ENCODE results near the gene POC1A.

POC1A gene

GRCh38 chr3:52150860-52151259, 3.4 kb downstream of the POC1A start:
- no peak for DNase-seq (ENCODE audit: low spot score)

GRCh38 chr3:52150357-52150756, 3.9 kb downstream of the POC1A start:
- no peak for DNase-seq (ENCODE audit: low spot score)

- DNase-seq (ENCODE audit: low spot score): no peak
Measured at GRCh38 chr3:52149726-52150125, 4.5 kb downstream of the POC1A start.

GRCh38 chr3:52149021-52149420, 5.2 kb downstream of the POC1A start:
- no peak for DNase-seq (ENCODE audit: low spot score)

GRCh38 chr3:52147804-52148203, 6.4 kb downstream of the POC1A start:
- no peak for DNase-seq (ENCODE audit: low spot score)

- DNase-seq (ENCODE audit: low spot score): no peak
Measured at GRCh38 chr3:52146811-52147210, 7.4 kb downstream of the POC1A start.

- DNase-seq (ENCODE audit: low spot score): no peak
Measured at GRCh38 chr3:52146189-52146588, 8.0 kb downstream of the POC1A start.

- DNase-seq (ENCODE audit: low spot score): no peak
Measured at GRCh38 chr3:52145736-52146110, 8.5 kb downstream of the POC1A start.

GRCh38 chr3:52144796-52145735, 9.2 kb downstream of the POC1A start:
- no peak for DNase-seq (ENCODE audit: low spot score)

GRCh38 chr3:52144034-52144795, 10.0 kb downstream of the POC1A start:
- DNase-seq (ENCODE audit: low spot score): peak; percentile 89

- DNase-seq (ENCODE audit: low spot score): no peak
Measured at GRCh38 chr3:52143616-52144015, 10.6 kb downstream of the POC1A start.

GRCh38 chr3:52143156-52143555, 11.1 kb downstream of the POC1A start:
- no peak for DNase-seq (ENCODE audit: low spot score)

GRCh38 chr3:52141751-52142150, 12.5 kb downstream of the POC1A start:
- DNase-seq (ENCODE audit: low spot score): no peak

GRCh38 chr3:52140769-52141168, 13.5 kb downstream of the POC1A start:
- DNase-seq (ENCODE audit: low spot score): no peak

GRCh38 chr3:52140000-52140399, 14.2 kb downstream of the POC1A start:
- no peak for DNase-seq (ENCODE audit: low spot score)

GRCh38 chr3:52137311-52137710, 16.9 kb downstream of the POC1A start:
- DNase-seq (ENCODE audit: low spot score): no peak

- DNase-seq (ENCODE audit: low spot score): no peak
Measured at GRCh38 chr3:52136513-52136912, 17.7 kb downstream of the POC1A start.

- DNase-seq (ENCODE audit: low spot score): no peak
Measured at GRCh38 chr3:52135332-52135731, 18.9 kb downstream of the POC1A start.

- DNase-seq (ENCODE audit: low spot score): no peak
Measured at GRCh38 chr3:52134761-52135160, 19.5 kb downstream of the POC1A start.

- no peak for DNase-seq (ENCODE audit: low spot score)
Measured at GRCh38 chr3:52132930-52133329, 21.3 kb downstream of the POC1A start.

GRCh38 chr3:52132041-52132440, 22.2 kb downstream of the POC1A start:
- DNase-seq (ENCODE audit: low spot score): no peak

GRCh38 chr3:52130966-52131622, 23.1 kb downstream of the POC1A start:
- no peak for DNase-seq (ENCODE audit: low spot score)

Measured in Ammon's horn (tissue), 1 donor.